Measurements from ENCODE around the gene ARHGAP10.
A peak's percentile ranks its signal among the peaks of the same experiment; 100 is the strongest.
"Not testable (repeated sequence)": the region's sequence is repeated elsewhere in the genome, so short reads cannot be mapped to it uniquely, and the experiment has no call there.

ARHGAP10 gene

DNA sequence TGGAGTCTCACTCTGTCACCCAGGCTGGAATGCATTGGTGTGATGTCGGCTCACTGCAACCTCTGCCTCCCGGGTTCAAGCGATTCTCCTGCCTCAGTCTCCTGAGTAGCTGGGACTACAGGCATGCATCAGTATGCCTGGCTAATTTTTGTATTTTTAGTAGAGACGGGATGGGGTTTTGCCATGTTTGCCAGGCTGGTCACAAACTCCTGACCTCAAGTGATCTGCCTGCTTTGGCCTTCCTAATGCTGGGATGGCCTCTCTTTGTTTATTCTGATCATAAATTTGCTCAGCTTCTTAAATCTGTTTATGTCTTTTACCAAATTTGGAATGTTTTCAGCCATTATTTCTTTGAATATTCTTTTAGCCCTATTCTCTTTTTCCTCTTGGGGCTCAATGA lies 67.2 kb downstream of the ARHGAP10 start:
- DNase-seq = not testable (repeated sequence)

DNA sequence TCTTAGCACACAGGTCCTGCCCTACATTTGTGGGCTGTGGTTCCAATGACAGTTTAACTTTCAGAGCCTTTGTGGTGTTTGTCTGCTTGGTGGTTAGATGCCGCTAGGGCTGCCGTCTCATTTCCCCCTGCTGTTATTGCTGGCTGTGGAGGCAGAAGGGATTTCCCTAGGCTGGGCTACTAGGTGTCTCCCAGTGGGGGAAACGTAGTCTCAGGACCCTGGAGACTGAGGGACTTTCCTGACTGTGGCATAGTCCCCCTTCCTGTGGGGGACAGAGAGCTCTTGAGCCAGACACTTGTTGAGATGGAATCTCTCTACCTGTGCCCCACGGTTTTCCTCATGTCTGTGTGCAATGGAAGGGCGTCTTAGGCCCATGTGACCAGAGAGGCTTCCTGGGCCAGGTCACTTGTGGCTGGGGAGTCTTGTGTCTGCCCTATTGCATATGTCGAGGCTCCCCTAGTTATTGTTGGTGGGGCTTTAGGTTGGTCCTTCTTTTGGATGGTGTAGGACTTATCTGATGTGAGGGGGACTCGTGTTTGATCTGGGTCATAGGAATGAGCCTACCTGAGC lies 68.2 kb downstream of the ARHGAP10 start:
- peak; percentile 56 for DNase-seq

DNA sequence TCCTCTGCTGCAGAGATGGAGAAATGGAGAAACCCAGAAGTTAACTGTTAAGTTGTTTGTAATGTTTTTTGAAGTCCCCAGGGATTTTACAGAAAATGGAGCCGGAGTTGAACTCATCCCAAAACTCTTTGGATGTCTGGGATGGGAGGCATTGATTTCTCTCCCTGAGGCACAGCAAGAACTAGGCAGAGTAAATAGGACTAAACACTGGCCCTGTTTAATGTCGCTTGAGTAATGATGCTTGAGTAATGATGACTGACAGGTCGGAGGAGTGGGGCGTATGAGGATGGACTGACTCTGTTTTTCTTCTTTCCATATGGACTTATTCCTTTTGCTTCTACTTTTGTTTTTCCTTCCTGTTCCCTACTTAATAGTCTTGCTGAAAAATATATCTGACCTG lies 69.9 kb downstream of the ARHGAP10 start:
- no peak for DNase-seq

DNA sequence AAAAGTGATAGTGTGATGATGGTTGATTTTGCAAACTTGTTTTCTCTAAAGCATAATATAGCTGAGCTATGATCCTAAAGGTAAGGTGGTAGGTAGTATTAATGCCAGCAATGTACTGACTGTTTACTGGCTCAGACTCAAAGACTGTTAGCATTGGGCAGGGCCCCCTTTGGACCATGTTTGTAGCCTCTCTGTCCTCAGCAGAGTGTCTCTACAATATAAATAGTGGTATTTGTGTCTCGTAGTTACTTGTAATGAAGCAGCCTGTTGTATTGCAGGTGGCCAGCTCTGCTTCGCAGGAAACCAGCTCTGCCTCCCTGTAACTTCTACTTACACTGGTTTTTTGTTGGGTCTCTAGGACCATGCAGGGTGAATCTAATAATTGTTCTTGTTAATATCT lies 70.5 kb downstream of the ARHGAP10 start:
- no peak for DNase-seq

DNA sequence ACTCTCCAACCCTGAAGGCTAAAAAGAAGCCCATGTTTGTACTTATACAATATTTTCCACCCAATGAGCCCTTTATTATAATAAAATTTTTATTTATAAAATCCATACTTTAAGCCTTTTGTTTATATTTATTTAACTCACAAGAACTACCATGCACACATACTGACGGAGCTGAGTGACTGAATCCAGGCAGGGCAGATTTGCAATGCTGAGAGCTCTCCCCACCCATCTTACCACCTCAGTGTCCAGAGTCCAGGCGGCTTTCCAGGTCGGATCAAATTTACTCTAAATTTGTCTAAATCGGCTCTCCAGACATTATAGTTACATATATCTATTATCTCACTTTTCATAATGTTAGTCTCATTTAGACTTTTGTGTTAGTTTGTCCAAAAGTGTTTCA lies 74.1 kb downstream of the ARHGAP10 start:
- no peak for DNase-seq

DNA sequence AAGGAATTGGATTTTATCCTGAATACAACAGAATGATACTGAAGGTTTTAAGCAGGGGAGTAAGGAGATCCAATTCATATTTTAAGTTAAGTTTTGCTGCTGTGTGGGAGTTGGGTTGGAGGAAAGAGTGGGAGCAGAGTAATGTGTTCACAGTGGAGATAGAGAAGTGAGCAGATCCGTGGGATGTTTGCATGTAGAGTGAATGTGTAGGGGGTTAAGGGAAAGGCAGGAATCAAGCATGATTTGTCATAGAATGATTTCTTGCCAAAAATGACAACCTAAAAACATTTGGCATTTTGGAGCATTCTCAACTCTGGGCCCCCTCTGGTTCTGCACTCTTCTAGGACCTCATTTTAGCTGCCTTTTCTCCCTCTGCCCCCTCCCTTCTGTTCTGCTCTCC lies 76.6 kb downstream of the ARHGAP10 start:
- no peak for DNase-seq

DNA sequence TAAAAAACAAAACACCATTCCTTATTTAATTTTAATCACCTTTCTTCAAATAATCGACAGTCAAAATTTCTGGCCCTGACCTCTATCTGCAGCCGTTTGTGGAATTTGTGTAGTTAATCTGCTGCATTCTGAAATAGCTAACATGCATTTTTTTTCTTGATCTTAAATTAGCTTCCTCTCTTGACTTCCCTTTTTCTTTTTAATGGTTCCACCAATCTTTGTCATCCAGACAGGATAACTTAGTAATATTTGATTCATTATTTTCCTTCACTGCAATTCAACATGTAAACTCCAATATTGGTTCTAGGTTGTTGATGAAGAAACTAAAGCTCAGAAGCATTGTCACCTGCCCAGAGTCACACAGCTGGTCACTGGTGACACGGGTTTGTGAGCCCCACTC lies 77.3 kb downstream of the ARHGAP10 start:
- no peak for DNase-seq

DNA sequence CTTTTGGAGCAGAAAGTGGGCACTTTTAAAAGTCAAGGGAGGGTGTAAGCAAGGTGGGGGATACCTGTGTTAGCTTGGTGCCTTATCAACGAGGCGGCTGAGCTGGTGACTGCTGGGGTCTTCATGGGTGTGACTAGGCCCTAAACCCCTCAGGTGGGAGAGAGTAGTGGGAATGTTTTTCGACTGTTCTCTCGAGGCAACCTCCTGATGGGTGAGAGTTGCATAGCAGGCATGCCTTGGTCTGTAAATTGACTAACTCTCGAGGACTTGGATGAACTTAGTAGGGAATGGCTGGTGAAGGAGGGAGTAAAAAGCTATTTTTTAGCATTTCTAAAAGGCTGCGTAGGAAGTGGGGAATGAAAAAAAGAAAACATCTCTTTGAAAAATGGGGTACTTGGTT lies 80.0 kb downstream of the ARHGAP10 start:
- DNase-seq = no peak

DNA sequence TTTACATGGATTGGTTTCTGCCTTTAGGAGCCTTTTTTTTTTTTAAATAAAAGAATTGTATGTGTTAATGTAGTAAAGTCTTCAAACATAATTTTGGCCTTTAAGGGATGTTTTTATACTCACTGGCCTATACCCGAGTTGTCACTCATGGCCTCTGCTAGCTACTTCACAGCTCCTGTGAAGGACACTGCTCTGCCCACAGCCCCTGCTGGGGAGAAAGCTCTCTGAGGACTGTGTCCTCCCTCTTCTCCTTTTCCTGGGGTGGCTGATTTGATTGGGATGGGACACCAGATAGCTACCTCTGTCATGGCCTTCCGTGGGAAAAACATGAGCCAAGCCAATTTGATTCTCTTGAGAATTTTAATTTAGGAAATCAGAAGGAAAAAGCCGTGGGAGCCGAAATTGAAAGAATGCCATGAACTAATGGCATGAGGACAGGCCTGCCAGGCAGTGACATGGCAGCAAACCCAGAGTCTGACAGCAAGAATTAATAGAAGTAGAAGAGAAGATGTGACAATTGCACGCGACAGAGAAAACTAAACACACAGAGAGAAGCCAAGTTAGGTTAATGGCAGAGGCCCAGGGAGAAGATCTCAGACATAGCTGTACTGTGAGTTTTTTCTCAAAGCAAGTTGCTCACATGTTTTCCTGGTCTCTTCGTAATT lies 81.4 kb downstream of the ARHGAP10 start:
- DNase-seq = no peak

DNA sequence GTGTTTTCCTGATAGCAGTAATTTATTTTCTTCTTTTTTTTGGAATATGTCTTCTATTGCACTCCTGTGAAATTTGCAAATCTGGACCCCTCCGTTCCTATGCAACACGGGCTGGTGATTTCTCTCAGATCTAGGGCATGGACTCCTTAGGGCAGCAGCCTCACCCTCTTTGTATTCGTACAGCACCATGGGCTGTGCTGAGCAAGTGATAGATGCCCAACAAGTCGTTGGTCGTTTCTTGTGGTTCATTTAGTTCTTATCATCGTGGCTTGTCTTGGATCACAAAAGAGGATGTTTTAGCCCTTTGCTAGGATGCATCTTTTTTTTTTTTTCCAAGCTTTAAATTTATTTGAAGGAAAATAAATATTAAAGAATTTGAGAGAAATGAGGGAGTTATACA lies 82.1 kb downstream of the ARHGAP10 start:
- DNase-seq = no peak

DNA sequence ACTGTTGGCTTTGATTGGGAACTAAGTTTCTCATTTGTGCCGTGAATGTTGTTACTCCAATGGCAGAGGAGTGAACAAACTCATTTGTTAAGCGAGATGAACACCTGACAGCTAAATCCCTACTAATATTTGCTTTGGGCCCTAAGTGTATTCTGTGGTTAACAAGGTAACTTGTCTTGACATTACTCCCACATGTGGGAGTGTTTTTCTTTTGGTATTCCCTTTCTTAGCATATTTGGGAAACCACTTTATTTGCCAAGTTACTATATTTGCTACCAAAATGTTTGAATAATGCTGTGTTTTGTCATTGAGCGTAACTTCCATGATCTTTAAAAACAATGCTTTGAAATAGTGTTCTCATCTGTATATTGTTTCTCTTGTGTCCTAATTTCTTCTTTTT lies 82.5 kb downstream of the ARHGAP10 start:
- DNase-seq = no peak

DNA sequence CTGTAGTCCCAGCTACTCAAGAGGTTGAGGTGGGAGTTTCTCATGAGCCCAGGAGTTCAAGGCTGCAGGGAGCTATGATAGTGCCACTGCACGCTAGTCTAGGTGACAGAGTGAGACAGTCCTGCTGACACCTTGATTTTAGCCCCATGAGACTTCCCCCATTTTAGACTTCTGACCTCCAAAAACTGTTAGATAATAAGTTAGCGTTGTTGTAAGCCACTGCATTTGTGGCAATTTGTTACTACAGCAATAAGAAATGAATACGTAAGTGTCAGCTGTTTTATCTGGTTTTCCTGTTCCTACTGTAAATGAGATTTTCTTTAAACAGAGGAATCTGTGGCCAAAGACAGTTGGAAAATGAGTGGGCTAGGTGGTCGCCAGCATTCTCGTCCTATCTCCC lies 83.9 kb downstream of the ARHGAP10 start:
- no peak for DNase-seq

DNA sequence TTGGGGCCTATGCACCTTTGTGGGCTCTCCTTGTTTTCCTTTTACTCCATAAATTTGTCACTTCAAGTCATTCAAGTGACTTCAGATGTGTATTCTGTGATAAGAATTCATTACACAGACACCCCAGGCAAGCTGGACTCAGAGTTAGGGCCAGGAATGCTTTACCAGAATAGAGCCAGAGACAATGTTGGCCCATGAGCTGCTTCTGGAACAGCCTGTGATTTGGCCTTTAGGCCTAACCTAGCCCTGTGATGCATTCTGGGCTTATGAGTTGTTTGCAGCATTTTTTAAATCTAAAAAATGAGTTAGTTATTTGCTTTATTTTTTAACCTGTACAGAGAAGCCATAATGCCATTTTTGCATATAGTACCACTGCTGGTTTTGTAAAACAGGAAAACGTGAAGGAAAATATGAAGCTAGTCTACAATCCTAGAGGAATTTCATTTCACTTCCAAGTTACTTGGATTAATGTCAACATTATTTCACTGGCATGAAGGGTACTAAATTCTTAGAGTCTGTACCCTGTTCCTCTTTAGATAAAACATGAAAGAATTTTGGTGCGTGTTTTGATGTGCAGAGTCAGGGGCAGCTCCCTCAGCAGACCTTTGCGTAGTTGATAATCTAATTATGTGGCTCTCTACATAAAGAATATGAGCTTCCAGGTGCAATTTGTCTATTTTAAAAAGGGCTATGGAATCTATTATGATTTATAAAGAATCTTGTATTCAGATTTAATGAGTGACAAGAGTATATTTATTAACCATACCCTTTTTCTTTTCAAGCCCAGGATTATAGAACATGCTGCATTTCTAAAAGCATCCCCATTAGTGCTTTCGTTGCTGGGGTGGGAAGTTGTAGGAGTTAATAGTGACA lies 84.7 kb downstream of the ARHGAP10 start:
- DNase-seq = no peak

DNA sequence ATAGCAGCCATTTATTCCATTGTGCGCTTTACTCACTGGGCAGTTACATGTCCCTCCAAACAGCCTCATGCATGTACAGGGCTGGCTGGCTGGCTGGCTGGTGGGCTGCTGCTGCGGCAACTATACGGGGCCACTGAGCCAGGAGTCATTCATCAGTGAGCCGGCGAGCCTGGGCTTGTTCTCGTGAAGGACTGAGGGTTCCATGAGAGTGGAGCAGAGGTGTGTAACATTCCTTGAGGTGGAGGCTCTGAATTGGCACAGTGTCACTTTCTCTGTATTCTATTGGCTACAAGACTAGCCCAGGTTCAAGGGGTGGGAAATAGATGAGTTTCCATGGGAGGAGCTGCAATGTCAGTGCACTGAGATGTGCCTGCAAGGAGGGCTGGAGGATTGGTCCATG lies 89.1 kb downstream of the ARHGAP10 start:
- no peak for DNase-seq

DNA sequence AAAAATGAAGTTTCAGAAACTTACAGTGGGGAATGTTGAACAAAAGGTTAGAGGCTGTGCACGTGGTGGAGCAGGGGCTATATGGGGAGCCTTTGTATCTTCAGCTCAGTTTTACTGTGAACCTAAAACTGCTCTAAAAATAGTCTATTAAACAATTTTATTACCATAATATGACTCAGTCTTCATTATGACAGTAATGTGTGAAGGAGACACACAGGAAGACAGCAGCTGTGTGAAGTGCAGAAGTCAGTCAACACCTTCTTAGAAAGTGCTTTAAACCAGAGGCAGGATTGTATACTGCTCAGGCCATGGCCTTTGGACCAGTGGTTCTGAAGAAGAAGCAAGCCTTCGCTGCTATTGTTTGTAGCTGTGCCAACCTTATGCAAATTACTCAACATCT lies 89.7 kb downstream of the ARHGAP10 start:
- no peak for DNase-seq

DNA sequence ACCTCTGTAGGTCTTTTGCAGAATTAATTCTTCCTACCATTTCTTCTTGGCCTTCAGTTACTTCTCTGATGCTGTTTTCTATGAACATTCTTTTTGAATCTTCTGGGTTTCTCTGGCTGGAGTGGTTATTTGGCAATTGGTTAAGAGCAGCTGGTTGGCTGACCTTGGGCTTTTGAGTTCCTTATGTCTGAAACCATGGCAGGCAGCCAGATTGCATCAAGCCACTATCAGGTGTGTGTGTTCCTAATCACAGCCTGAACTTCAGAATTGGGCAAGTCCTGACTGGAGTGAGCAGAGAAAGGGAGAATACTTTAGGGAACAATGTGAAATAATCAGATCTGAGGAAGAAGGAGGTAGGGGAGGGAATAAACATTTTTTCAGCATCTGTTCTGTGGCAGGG lies 90.2 kb downstream of the ARHGAP10 start:
- DNase-seq = no peak

DNA sequence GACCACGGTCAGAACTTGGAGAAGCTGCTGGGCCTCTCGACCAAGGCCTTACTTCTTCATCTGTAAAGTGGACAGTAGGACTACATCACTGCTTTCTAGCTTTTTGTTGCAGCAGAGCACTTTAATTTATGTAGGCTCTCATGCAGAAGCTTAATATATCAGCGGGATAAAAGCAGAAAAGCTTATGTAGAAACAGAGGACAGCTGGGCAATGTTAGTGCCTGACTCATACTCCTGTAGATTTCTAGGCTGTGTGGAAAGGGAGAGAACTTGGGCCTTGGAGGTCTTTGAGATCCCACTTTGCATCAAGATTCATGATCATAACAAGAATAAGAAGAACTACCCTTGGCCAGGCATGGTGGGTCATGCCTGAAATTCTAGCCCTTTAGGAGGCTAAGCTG lies 91.2 kb downstream of the ARHGAP10 start:
- DNase-seq = no peak

DNA sequence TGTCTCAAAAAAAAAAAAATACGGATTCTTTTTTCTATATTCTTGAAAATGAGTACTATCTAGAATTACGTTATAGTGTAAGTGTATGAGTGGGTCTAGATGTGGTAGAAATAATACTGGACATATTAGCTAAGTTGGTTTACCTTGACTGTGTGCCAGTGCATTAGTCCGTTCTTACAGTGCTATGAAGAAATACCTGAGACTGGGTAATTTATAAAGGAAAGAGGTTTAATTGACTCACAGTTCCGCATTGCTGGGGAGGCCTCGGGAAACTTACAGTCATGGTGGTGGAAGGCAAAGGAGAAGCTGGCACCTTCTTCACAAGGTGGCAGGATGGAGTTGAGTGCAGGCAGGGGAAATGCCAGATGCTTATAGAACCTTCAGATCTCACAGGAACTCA lies 92.4 kb downstream of the ARHGAP10 start:
- DNase-seq = no peak

DNA sequence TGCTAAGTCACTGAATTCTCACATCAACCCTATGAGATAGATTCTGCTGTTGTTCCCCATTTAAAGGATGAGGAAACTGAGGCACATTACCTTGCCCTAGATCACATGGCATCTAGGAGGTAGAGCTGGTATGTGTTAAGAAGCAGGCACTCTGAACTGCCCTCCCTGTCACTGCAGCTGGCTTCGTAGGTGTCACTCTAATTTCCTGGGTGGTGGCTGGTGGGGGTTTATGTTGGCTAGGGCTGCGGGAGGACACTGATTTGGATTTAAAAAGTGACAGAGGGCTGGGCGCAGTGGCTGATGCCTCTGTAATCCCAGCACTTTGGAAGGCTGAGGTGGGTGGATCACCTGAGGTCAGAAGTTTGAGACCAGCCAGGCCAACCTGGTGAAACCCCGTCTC lies 93.0 kb downstream of the ARHGAP10 start:
- DNase-seq = no peak

DNA sequence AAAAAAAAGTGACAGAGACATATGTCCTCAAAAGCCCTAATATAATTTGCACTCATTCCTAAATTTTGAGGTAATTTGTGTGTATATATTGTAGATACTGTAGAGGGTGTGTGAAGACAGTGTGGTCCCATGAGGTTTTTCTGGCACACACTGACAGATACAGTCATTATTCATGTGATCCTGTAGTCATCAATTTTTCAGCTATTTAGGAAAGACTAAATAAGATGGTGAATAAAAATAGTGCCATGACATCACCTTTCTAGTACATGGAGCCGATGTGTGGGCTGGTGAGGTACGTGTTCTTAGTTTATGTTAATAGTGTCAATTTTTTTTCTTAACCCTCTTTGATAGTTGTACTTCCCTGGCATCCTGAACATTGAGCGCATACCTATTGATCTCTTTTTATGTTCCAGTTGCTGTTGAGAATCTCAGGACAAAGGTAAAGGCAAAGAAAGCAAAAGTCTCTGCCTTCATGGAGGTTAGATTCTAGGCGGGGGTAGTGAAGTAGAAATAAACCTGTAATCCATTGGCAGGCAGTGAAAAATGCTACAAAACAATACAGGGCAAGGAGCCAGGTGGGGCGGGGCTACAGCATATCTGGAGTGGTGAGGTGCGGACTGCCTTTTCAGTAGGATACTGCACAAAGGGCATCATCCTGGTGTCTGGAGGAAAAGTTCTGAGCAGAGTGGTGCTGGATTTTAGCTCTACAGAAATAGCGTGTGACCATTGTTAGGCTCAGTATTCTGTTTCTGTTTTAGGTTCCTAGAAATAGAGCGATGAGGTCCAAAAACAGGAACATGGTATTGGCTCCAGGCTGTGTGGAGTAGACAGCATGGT lies 93.8 kb downstream of the ARHGAP10 start:
- no peak for DNase-seq

DNA sequence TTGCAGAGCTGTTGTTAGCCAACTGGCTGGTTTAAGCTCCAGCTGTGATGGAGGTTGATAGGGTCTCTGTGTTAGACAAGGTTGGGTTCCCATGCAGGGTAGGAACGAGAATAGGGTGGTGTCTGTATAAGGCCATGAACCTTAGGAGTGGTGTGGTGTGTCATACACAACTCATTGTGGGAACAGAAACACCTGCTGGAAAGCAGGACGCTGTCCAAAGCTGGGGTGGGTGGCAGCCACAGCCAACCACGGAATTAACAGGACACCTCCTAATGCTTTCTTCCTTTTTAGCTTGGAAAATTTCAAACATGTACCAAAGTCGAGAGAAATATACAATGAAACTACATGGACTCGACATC lies 94.4 kb downstream of the ARHGAP10 start:
- DNase-seq = no peak

DNA sequence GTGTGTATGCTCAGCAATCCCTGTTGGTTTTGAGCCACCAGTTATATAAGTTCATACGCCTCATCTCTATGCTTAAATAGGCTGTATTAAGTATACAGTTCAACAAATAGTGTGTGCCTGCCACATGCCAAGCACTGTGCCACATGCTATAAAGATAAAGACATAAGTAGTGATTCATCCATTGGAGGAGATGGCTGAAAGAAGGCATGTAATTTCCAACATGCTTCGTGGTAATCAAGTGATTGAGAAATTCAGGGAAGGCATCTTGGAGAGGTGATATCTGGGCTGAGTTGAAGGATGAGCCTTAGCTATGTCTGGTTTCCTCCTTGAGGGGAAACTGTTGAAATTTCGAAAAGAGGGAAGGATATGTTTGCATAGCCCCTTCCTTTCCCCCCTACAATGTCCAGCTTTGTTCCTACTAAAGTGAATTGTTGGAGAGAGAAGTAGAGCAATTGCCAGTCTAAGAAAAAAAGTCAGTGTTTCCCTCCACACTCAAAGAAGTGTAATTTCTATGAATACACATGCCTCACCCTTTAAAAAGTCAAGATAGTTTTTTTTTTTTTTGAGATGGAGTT lies 96.5 kb downstream of the ARHGAP10 start:
- no peak for DNase-seq
